Suppressor macrophage treated with lipopolysaccharide for 4 hours (primary cell): ENCODE results near the gene ASAP2.

Experiments
- DNase-seq: peaks from one replicate; pipeline ENCODE4 v3.0.0-alpha.2; 2020

ASAP2 gene

DNA sequence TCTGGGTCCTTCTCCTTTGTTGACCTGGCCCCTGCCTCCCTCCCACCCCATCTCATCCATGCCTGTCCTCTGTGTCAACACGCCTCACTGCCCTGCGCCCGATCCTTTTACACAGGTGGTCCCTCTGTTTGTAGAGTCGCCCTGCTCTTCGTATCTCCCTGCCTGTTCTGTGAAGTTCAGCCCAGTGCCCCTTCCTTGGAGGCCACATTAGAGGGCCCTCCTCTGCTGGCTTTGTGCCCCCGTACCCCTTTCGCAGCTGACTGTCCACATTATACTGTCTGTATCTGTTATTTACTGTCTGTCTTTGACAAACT, 25.5 kb downstream of the ASAP2 start:
- no peak for DNase-seq

DNA sequence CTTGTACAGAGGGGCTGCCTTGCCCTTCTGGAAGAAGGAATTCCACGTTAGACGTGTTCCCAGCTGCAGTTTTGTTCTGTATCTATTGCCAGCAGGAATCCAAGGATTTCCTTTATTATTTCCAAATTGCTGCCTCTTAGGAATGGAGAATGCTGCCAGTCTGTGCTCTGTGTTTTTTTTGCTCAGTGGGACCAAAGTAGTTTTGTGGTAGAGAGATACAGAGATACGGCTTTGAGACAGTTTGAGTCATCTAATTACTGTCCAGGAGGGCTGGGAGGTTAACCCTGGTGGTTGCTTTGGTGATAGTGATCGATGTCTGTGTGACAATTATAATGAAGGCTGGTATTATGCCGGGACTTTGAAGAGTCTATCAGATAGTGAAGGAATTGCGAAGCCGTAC, 26.3 kb downstream of the ASAP2 start:
- DNase-seq: no peak

DNA sequence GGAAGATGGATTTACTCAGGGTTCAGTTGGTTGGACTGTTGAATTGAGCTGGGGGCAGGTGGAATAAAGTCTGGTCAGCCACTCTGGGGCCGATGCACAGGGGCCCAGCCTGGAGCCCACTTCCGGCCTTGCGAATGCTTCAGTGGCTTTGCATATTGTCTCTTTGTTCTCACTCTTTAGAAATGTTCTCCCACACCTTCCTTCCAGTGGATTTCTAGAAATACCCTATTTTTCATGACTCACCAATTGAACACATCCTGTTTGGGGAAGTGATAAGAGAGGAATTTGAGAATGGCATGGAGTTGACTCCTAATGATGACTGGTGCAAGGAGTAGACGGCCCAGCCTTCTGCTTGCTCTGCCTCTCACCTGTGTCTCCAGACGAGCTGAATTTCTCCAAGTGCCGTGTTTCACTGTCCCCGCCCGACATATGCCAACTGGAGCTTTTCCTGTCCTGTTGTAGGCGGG, 28.1 kb downstream of the ASAP2 start:
- DNase-seq: peak; percentile 79

DNA sequence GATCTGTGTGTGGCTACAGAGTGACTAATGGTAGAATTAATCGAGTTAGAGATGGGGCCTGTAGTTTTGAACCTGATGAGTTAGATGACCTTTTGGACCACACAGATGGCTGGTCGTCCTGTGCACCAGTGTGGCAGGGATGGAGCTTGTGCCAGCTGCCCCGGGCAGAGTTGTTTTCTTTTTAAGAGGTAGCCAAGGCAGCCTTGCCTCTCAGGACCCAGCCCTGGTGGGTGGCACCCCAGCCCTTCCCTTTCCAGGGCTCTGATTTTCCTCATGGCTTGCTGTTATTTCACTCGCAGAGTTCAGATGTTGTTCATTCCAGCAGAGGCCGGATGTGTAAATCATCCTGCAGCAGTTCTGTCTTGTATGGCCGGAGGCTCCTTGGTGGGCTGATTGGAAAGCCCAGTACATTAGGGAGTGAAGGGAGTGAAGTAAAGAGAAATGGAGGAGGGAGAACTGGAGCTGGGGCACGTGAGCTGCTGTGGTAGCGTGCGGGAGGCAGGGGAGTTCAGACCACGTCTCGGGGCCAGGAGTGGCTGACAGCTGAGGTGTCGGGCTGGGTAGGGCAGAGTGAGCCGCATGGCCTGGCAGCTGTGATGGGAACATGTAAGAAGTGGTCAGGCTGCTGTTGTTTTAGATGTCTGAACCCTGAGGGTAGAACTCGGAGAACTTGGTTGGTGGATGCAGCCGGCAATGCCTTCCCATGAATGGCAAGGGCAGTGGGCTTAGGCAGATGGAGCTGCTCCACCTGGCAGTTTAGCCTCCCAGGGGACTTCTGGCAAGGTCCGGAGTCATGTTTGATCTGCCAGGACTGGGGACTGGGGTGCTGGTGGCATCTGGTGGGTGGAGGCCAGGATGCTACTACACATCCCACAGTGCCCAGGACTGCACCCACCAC, 28.8 kb downstream of the ASAP2 start:
- no peak for DNase-seq

DNA sequence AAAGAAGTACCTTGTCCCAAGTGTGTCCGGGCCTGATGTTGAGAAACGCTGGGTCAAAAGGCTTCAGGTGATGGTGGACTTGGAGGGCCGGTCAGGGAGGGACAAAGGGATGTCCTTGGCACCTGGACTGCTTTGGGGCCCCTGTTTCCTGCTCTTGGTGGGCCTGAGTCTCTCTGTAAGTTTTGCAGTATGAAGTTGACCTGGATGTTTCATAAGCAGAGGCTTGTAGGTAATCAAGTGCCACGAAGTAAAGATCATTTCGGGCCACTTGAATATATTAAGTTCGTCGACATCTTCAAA, 29.4 kb downstream of the ASAP2 start:
- no peak for DNase-seq

DNA sequence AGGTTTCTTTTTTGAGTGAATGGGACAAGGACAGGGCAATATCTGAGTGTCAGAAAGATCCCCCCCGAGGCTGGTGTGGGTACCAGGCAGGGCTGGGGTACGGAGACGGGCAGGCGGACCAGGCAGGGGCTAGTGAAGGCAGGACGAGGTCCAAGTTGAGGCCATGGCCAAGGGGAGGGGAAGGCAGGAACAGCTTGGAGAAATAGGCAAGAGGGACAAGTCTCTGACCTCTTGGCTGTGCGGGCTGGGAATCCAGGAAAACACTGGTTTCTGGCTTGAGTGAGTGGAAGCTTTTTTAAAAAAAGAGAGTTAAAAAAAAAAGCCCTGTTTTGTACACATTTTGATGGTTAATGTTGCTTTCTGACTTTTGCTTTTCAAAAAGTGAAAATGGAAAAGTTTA, 30.3 kb downstream of the ASAP2 start:
- no peak for DNase-seq

DNA sequence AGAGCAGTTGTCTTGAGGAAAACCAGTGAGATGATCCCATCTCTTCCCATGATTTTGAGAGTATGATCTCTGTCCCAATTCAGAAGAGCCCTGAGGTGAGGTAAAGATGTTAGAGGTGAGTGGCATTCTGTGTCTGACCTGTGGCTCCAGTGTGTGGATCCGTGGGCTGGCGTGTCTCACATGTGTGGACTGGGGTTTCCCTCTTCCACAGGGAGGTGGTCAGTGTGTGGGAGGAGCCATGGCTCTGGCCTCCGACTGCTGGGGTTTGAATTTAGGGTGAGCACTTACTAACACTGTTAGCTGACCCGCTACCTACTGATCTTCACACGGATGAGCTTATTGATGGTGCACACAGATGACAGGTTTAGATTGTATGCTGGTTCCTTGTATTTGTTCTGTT, 31.2 kb downstream of the ASAP2 start:
- no peak for DNase-seq

DNA sequence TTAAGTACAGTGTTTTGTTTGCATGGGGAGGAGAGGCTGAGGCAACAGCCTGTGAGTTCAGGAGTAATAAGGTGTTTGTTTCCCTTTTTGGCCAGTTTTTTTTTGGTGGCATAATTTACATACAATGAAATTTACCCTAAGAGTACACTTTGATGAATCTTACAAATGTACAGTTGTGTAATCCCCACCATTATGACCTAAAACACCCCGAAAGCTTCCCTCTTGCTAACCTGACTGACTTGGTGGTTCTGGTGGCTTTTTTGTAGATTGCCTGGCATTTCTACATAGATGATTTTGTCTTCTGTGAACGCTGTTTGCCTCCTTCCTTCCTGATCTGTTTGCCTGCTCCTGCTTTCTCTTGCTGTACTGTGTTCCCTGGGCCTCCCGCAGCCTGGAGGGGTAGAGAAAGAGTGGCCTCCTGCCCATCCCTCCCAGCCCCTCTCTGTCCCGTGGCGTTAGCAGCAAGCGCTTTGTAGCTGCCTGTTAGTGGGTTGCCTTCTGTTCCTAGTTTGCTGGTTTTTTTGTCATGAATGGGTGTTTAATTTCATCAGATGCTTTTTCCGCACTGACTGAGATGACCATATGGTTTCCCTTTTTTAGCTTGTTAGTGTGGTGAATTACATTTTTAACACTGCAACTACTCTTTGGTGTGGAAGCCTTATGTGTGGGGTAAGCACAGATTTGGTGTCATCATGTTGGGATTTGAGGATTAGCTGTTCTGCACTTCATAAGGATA, 32.1 kb downstream of the ASAP2 start:
- peak; percentile 25 for DNase-seq

DNA sequence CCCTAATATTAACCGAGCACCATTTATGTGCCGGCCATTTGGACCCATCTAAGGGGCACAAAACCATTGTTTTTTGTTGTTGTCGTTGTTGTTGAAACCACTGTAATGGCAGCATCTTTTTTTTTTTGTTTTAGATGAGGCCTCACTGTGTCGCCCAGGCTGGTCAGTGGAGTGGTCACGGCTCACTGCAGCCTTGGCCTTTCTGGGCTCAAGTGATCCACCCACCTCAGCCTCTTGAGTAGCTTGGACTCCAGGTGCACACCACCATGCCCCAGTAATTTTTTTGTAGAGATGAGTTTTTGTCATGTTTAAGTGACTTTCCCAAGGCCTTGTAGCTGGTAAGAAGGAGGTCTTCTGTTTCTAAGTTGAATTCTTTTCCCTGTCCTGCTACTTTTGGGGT, 33.0 kb downstream of the ASAP2 start:
- no peak for DNase-seq

DNA sequence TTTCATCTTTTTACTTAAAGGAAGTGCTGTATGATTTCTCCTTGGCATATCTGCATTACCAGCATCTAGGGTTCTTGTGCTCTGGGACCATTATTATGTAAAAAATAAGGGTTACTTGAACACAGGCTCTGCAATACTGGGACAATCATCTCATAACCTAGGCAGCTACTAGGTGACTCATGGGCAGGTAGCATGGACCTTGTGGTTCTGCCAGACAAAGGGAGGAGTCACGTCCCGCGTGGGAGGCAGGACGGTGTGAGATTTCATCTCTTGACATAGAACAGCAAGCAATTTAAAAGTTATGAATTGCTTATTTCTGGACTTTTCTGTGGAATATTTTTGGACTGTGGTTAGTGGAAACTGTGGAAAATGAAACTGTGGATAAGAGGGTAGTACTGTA, 34.1 kb downstream of the ASAP2 start:
- no peak for DNase-seq

DNA sequence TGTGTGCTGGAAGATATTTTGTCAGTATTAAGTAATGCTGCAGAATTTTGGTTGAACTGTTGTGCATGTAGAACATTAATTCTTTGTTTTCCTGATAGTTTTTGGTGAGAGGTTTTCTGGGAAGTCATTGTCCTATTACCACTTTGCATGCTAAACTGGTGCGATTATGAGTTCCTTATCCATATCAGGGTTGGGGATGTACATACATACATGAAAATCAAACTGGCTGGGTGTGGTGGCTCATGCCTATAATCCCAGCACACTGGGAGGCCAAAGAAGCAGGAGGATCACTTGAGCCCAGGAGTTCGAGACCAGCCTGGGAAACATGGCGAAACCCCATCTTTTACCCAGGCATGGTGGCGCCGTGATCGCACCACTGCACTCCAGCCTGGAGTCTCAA, 34.6 kb downstream of the ASAP2 start:
- DNase-seq: no peak

DNA sequence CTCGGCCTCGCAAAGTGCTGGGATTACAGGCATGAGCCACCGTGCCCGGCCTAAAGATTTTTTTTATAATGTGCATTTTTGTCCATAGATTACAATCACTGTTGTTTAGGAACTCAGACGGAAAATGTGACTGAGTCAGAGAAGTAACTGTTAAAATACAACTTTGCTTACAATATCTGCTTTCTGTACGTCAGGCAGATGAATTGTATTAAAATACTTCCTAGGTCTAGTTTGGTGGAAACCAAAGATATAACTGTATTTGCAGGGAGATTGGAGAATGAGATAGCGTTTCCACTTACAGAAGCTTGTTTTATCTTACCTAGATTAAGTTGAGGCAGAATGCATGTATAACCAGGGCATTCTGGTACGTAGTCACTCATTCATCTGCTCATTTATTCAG, 36.7 kb downstream of the ASAP2 start:
- no peak for DNase-seq

DNA sequence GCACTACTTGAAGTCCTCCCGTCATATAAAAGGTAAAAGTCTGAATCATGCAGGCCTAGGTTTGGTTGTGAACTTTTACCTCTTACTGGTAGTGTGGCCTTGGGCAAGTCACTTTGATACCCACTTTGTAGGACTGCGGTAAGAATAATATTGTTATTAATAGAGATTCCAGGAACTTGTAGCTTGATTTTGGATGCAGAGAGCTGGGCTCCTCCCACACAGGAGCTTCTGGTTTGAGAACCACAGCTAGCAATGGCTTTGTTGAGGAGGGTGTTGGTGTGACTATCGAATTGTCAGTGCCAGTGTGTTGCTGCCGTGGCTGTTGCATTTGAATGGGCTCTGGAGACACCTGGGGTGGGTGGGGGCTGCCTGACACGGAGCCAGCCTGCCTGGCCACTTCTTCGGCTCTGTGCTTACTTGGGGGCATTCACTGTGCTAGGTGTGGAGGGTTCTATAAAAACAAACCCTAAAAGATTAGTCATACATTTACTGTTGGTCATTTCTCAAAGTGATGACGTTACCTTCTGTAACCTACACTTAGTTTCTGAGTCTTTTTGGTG, 38.5 kb downstream of the ASAP2 start:
- DNase-seq: no peak

DNA sequence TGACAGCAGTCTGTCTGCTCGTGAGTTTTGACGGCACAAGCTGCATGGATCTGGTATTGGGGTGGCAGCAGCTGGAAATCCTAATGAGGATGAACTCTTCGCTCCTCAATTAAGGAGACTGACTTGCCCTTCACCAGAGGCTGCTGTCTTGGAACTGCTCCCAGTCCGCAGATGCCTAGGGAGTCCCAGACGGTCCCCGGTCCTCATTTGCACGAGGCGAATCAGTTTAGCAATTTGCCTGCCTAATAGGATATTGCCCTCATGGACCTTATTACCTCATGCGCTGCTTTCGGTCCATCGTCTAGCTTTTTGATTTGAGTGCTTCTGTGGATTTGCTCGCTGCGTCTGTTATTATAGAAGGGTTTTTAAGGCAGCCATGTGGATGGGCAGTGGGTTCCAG, 40.6 kb downstream of the ASAP2 start:
- no peak for DNase-seq

DNA sequence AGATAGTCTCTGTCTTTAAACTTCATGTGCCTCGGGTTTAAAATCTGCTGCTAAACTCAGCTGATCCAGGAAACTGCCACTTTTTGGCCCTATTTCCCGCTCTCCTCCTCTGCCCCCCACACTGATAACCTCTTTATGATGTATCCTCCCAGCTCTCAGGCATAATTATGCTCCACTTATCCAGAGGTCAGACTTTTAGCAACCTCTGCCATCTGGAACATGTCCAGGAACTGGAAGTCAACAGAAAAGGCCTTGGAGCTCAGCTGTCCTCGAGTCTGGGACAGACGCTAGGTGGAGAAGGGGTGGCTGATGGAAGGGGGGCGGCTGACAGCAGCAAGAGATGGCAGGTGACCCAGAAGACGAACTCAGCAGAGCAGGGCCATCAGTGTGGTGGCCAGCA, 41.2 kb downstream of the ASAP2 start:
- no peak for DNase-seq

DNA sequence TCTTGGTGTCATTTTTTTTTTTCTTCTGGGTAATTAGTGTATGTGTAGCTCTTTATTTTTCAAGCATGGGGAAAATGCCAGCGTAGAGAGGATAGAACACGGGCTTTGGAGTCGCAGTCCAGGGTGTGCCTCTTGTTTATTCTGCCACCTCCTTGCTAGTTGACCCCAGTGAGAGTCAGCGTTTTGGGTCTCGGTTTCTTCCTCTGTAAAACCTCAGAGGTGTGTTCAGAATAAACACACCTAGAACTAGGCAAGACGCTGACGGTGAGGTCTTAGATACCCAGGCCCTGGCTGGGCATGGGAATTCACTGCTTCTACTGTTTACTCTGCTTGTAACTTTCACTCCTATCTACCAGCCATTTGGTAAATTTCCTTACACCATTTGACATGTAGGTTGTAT, 41.8 kb downstream of the ASAP2 start:
- no peak for DNase-seq

DNA sequence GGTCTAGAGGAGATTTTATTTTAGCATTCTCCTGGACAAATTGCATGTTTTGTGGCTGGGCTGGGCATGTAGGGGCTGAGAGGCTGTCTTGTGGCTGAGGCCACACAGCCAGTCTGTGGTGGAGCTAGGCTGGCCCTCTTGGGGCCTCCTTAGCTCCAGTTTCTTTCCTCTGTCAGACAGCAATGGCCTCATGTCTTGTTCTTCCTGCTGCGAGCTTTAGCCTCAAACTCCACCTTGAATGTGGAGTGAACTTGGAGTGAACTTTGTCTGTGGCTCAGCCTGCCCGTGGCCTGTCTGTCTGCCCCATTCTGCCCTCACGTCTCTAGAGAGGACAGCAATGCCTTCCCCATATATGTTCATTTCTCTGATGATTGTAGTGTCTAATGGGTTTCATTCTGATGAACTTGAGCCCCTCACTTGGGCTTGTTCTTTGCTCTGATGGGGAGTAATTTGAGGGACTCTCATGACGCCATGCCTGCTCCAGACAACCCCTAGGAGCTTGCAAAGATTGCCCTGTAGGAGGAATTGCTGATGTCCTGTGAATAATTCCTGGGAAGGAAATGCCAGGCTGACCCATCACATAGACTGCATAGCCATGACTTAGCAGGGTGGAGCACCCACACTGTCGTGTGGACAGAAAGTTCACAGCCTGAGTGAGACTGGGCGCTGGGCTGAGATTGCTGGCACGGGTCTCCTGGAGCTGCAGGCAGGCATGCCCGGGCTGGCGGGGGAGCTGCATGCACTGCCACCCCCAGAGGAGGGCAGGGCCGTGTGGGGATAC, 42.6 kb downstream of the ASAP2 start:
- no peak for DNase-seq

DNA sequence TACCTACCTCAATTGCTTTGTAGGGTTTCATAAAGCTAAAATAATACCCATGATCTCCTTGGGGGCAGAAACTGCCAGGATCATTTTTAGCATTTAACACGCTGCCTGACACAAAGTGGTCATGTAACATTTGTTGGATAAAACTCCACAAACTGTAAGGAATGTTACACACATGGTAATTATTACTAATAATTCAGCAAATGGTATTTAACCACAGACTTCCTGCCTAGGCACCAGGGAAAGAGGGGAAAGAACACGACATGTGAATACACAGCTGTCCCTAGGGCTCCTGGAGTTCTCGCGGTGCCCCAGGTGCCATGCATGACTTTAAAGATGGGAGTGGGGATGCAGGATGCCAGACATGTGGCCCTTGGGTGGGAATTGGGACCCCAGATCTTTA, 43.5 kb downstream of the ASAP2 start:
- no peak for DNase-seq

DNA sequence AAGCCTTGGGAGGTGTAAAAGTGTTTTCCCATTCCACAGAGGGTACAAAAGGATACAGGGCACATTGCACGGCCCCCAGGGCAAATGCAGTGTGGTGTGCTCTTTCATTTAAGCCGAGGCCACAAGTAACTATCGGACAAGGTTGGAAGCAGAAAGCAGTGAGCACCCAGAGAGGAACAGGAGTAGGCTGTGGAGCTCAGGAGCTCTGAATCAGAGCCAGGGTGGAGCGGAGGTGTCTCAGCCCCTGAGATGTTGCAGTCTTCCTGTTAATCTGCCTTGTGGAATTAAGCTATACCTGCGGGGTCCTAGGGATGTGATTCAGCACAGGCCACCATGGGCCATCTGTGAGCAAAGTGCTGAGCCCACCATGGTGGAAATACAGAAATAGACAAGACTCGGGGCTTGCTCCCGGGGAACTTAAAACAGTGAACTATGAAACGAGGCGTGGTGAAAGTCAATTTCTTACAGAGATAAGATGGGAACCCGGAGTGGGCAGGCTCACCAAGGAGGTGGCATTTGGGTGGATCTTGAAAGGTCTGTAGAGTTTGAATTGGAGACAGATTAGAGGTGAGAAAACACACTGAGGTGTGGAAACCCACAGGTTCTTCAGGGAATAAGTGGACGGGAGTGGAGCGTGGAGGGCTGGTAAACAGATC, 44.0 kb downstream of the ASAP2 start:
- no peak for DNase-seq

DNA sequence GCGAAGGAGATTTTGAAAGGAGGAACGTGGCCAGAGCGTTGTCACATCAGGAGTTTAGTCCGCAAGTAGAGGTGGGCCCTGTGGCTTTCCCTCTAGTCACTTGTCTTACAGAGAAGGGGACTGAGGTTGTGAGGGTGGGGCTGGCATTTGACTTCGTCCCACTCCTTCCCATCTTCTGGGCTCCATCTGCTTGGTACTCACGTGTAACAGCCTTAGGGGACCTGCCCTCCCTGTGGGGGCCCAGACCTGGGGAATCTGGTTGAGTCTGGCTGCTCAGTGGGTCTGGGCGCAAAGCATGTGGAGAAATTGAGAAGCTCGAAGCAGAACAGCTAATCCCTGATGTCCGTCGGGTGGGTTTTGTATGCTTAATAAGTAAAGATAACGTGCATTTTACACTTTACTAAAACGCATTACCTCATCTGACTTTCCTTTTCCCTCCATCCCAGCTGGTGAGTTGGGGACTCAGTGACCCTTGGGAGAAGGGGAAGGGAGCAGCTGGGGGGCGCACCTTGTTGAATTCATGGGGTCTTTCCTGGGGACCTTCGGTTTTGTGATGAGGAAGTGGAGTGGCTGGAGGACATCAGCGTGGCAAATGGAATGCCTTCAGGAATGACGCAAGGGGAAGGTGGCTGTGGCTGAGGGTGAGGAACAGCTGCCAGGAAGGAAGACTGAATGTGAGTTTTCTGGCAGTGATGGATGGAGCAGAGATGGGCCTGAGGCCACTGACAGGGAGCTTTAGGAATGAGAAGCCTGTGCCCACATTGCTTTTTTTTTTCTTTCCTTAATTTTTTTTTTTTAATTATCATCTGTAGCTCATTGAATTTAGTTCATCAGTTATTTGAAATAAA, 44.8 kb downstream of the ASAP2 start:
- no peak for DNase-seq

DNA sequence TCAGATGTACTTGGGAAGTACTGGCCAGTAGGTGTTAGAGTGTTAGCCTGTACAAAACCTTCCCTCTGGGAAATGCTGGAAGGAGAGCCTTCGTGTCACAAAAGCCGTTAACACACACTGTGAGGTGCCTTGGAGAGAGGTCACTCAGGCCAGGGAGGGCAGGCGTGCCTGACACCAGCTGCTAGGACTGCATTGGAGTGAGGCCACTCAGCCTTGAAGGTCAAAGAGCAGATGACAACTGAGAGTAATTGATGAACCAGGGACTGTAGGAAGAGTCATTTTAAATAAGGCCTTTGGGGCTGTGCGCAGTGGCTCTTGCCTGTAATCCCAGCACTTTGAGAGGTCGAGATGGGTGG, 45.4 kb downstream of the ASAP2 start:
- DNase-seq: no peak

DNA sequence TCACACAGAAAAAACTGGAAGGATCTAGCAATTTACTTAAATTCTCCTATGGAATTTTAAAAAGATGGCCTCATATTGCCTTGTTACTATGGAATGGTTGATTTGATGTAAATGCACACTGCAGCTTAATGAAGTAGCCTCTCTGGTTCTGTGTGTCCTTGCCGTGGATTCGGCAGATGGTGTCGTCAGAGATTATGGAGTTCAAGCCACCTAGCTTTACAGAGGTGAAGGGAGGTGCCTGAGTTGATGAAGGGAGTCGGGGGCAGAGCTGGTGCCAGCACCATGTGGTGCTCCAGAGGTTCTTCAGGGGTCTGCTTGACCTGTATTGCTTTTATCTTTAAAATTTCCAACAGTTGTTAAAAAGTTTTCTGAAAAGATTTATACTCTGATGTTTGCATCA, 48.8 kb downstream of the ASAP2 start:
- no peak for DNase-seq
